ENCODE measurements around the gene TINCR.
"Not testable (repeated sequence)": the region's sequence is repeated elsewhere in the genome, so short reads cannot be mapped to it uniquely, and the experiment has no call there.

The TINCR gene

DNA sequence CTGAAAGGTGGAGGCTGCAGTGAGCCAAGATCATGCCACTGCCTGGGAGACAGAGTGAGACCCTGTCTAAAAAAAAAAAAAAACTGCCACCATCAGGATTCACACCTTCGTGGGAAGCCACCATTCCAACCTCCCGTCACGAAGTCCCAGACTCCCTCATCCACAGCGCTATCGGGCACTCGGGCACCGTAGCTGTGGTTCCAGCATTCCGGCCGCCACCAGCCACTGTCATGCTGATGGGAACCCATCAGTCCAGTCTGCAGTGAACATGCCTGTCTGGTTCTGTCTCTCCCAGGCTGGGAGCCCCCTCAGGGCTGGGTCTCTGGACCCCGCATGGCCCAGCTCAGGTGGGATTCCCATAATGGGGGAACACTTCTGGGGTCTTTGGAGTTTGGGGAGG, 27.5 kb downstream of the TINCR start:
- no peak overlapping the region for H3K9ac ChIP-seq
- no peak overlapping the region for H3K27ac ChIP-seq
- H3K36me3 ChIP-seq (ENCODE audit: control insufficient read depth, insufficient read depth, low read length): no peaks in the 10 kb centered on the region
- H2AFZ ChIP-seq: no peak overlapping the region
- H3K79me2 ChIP-seq: no peaks in the 10 kb centered on the region
- H3K4me1 ChIP-seq: no peaks in the 10 kb centered on the region
- TF ChIP-seq, protein P1, sequence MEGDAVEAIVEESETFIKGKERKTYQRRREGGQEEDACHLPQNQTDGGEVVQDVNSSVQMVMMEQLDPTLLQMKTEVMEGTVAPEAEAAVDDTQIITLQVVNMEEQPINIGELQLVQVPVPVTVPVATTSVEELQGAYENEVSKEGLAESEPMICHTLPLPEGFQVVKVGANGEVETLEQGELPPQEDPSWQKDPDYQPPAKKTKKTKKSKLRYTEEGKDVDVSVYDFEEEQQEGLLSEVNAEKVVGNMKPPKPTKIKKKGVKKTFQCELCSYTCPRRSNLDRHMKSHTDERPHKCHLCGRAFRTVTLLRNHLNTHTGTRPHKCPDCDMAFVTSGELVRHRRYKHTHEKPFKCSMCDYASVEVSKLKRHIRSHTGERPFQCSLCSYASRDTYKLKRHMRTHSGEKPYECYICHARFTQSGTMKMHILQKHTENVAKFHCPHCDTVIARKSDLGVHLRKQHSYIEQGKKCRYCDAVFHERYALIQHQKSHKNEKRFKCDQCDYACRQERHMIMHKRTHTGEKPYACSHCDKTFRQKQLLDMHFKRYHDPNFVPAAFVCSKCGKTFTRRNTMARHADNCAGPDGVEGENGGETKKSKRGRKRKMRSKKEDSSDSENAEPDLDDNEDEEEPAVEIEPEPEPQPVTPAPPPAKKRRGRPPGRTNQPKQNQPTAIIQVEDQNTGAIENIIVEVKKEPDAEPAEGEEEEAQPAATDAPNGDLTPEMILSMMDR (IDR thresholded peaks at IDR 0.05): no peak
- no peak overlapping the region for H3K4me2 ChIP-seq (ENCODE audit: low read length)
- no peaks in the 10 kb centered on the region for H3K9me3 ChIP-seq (ENCODE audit: control insufficient read depth, low read length)
- no peaks in the 10 kb centered on the region for H3K27me3 ChIP-seq (ENCODE audit: control insufficient read depth, insufficient read depth, low read length)
- no peak overlapping the region for H3K4me3 ChIP-seq (ENCODE audit: low read depth, low read length)

DNA sequence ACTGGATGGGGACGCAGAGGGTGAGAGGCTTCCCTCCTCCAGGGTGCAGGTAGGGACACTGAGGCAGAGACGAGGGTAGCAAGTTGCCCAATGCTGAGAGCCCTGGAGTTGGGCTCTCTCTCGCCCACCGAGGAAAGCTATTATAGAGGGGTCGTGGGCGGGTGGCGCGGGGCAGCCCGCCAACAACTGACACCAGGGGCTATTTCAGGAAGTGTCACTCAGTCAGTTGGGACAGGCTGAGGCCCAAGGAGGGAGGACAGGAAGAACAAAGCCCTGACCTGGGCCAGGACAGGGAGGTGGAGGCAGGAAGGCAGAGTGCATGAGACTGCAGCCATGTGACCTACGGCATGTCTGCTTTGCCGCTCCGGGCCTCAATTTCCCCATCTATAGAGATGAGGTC, 29.9 kb downstream of the TINCR start:
- Histone ChIP-seq H3K9ac (no peak overlapping the region), H3K4me3 (ENCODE audit: low read depth, low read length) (no peak overlapping the region), H3K79me2 (no peaks in the 10 kb centered on the region), H3K9me3 (ENCODE audit: control insufficient read depth, low read length) (no peaks in the 10 kb centered on the region), H3K27me3 (ENCODE audit: control insufficient read depth, insufficient read depth, low read length) (no peaks in the 10 kb centered on the region), H3K4me2 (ENCODE audit: low read length) (no peak overlapping the region), H3K36me3 (ENCODE audit: control insufficient read depth, insufficient read depth, low read length) (no peaks in the 10 kb centered on the region), H3K4me1 (no peaks in the 10 kb centered on the region), H3K27ac (no peak overlapping the region), H2AFZ (no peak overlapping the region)
- TF ChIP-seq, protein P1 (IDR thresholded peaks at IDR 0.05): no peak

DNA sequence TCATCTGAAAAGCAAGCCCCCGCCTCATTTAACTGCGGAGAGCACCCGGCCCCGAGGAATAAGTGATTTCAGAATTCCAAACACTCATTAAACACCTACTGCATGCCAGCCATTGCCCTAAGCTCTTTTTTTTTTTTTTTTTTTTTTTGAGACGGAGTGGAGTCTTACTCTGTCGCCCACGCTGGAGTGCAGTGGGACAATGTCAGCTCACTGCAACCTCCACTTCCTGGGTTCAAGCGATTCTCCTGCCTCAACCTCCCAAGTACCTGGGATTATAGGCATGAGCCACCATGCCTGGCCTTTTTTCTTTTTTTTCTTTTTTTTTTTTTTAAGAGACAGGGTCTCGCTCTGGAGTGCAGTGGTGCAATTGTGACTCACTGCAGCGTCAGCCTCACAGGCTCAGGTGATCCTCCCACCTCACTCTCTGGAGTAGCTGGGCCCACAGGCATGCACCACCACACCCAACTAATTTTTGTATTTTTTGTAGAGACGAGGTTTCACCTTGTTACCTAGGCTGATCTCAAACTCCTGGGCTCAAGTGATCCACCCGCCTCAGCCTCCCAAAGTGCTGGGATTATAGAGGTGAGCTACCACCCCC, 30.7 kb downstream of the TINCR start:
- not testable (repeated sequence) for H3K27ac ChIP-seq; H3K9ac ChIP-seq; H3K27me3 ChIP-seq (ENCODE audit: control insufficient read depth, insufficient read depth, low read length); H3K36me3 ChIP-seq (ENCODE audit: control insufficient read depth, insufficient read depth, low read length); H3K79me2 ChIP-seq; H3K9me3 ChIP-seq (ENCODE audit: control insufficient read depth, low read length); H3K4me1 ChIP-seq
- peak overlapping the region; percentile 61 for H2AFZ ChIP-seq
- H3K4me3 ChIP-seq (ENCODE audit: low read depth, low read length): peak overlapping the region; percentile 15
- H3K4me2 ChIP-seq (ENCODE audit: low read length): peak overlapping the region; percentile 49

DNA sequence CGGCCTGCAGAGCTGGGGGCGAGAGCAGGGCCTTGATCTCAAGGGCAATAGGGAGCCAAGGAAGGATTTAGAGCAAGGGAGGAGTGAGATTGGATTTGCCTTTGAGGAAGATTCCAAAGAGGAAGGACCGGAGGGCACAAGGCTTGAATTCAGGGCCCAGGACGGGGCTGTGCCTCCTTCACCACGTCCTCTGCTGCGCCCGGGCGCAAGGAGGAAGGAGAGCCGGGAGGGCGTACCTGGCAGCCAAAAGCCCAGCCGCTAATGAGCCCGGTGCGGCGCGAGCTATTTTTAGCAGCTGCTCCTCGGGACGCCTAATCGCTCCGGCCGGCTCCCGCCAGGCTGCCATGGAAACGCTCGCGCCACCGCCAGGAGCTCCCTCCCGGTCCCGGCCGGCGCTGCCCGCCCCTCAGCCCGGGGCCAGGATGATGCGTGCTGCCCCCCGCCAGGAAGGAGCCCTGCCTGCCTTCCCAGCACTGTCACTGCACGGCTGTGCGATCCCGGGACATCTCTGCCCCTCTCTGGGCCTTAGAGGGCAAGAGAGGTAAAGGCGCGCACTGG, 31.3 kb downstream of the TINCR start:
- TF ChIP-seq, protein P1 (IDR thresholded peaks at IDR 0.05): no peak
- peak overlapping the region; percentile 15 for H3K4me3 ChIP-seq (ENCODE audit: low read depth, low read length)
- H3K79me2 ChIP-seq: no peaks in the 10 kb centered on the region
- H3K36me3 ChIP-seq (ENCODE audit: control insufficient read depth, insufficient read depth, low read length): no peaks in the 10 kb centered on the region
- H3K27ac ChIP-seq: no peak overlapping the region
- H3K27me3 ChIP-seq (ENCODE audit: control insufficient read depth, insufficient read depth, low read length): no peaks in the 10 kb centered on the region
- no peaks in the 10 kb centered on the region for H3K4me1 ChIP-seq
- no peaks in the 10 kb centered on the region for H3K9me3 ChIP-seq (ENCODE audit: control insufficient read depth, low read length)
- peak overlapping the region; percentile 49 for H3K4me2 ChIP-seq (ENCODE audit: low read length)
- H2AFZ ChIP-seq: peak overlapping the region; percentile 61
- H3K9ac ChIP-seq: no peak overlapping the region

DNA sequence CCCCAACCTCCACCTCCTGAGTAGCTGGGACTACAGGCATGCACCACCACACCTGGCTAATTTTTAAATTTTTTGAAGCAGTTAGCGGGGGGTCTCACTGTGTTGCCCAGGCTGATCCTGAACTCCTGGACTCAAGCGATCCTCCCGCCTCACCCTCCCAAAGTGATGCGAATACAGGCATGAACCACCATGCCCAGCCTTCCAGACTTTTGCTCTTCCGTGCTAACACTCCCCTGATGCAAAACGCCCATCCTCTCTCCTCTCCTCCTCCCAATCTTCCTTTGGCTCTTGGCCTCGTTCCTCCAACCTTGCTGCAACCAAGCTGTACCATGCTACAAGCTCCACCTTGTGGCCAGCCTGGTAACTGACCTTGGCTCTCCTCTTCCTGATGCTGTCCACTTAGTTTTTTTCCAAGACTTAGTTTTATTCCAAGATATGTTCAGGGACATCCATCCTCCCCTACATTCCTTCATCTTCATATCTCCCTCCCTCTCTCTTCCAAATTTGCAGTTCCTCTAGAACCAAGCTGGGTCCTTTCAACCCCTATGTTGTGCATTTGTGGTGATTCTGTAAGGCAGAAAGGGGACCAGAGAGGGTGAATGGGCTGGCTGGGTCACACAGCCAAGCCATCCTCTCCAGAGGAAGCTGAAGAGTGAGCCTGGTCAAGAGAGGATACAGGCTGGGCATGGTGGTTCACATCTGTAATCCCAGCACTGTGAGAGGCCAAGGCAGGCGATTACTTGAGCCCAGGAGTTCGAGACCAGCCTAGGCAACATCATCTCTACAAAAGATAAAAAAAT, 32.8 kb downstream of the TINCR start:
- H3K4me2 ChIP-seq (ENCODE audit: low read length): no peak overlapping the region
- H3K4me1 ChIP-seq: no peaks in the 10 kb centered on the region
- TF ChIP-seq, protein P1 (IDR thresholded peaks at IDR 0.05): no peak
- H3K27me3 ChIP-seq (ENCODE audit: control insufficient read depth, insufficient read depth, low read length): no peaks in the 10 kb centered on the region
- no peak overlapping the region for H3K9ac ChIP-seq
- H3K4me3 ChIP-seq (ENCODE audit: low read depth, low read length): no peak overlapping the region
- H3K27ac ChIP-seq: no peak overlapping the region
- no peaks in the 10 kb centered on the region for H3K9me3 ChIP-seq (ENCODE audit: control insufficient read depth, low read length)
- H3K79me2 ChIP-seq: no peaks in the 10 kb centered on the region
- no peak overlapping the region for H2AFZ ChIP-seq
- no peaks in the 10 kb centered on the region for H3K36me3 ChIP-seq (ENCODE audit: control insufficient read depth, insufficient read depth, low read length)

Measured in parathyroid adenoma (tissue), 2 donors.